IMR-90 (cell line): ENCODE measurements around the gene SLC12A8. TPM values are rescaled to one million over a fixed set of nuclear protein-coding genes. Genes with fewer than 3 reads are reported as not detected.
A peak's percentile ranks its signal among the peaks of the same experiment; 100 is the strongest.

ENCODE experiments used
- ATAC-seq: fragments of 200-7000 bp; cut with Tn5 transposase; 2 replicates; pipeline ENCODE4 v1.9.1; 2020; ENCODE audit warnings: low read depth, mild to moderate bottlenecking, moderate library complexity
- BruUV-seq: library from RNA; stranded (reverse); fragments of 400-500 nt; replicated peaks from 2 replicates; lab custom pipeline; 2021; lab: Mats Ljungman, UMichigan
- CTCF ChIA-PET: fragments of 300-600 bp; formaldehyde crosslinking; extraction: SDS; loops from one replicate; lab custom pipeline; 2021; ENCODE audit warnings: antibody characterized with exemption; lab: Yijun Ruan, JAX
- POLR2A ChIA-PET: fragments of 300-600 bp; sonication (Branson Sonifier 250); formaldehyde crosslinking; loops from one replicate; lab custom pipeline; 2022; ENCODE audit warnings: antibody characterized with exemption; ENCODE audit not compliant: unreplicated experiment; lab: Charles Lee
- DNase-seq: peaks from one replicate; pipeline ENCODE4 v3.0.0; 2013
- H2AFZ ChIP-seq: replicated peaks from 2 replicates; pipeline ENCODE3; 2013; ENCODE audit warnings: low read length, mild to moderate bottlenecking; ENCODE audit not compliant: poor library complexity
- H2AK5ac ChIP-seq: 2 replicates; pipeline ENCODE4 v1.6.1; 2013; ENCODE audit warnings: low read depth, low read length, inconsistent platforms
- H2AK9ac ChIP-seq: replicated peaks from 2 replicates; pipeline ENCODE3; 2013; ENCODE audit warnings: mild to moderate bottlenecking, low read depth, low read length, moderate library complexity; ENCODE audit not compliant: poor library complexity
- H2BK120ac ChIP-seq: 2 replicates; pipeline ENCODE4 v1.6.1; 2013; ENCODE audit warnings: low read depth, low read length, inconsistent platforms
- H2BK15ac ChIP-seq: 3 replicates; pipeline ENCODE4 v1.6.1; 2013; ENCODE audit warnings: low read depth, low read length, inconsistent platforms
- H2BK20ac ChIP-seq: 2 replicates; pipeline ENCODE4 v1.6.1; 2013; ENCODE audit warnings: low read depth, mild to moderate bottlenecking, inconsistent platforms, low read length, moderate library complexity
- H2BK5ac ChIP-seq: 2 replicates; pipeline ENCODE4 v1.6.1; 2013; ENCODE audit warnings: mild to moderate bottlenecking, low read depth, low read length, inconsistent platforms; ENCODE audit not compliant: poor library complexity, severe bottlenecking
- H3K14ac ChIP-seq: replicated peaks from 2 replicates; pipeline ENCODE4 v1.6.1; 2013; ENCODE audit warnings: low read depth, low read length, inconsistent platforms
- H3K18ac ChIP-seq: 2 replicates; pipeline ENCODE4 v1.6.1; 2013; ENCODE audit warnings: low read depth, low read length, control low read depth
- H3K23ac ChIP-seq: 2 replicates; pipeline ENCODE4 v1.6.1; 2013; ENCODE audit warnings: low read depth, low read length, inconsistent platforms
- H3K27ac ChIP-seq: 2 replicates; pipeline ENCODE4 v1.5.1; 2013; ENCODE audit warnings: mild to moderate bottlenecking, control low read depth, low read length; ENCODE audit not compliant: insufficient read depth
- H3K27me3 ChIP-seq: 2 replicates; pipeline ENCODE4 v1.6.1; 2013; ENCODE audit warnings: low read length; ENCODE audit not compliant: control insufficient read depth, insufficient read depth
- H3K36me3 ChIP-seq: 2 replicates; pipeline ENCODE4 v1.6.1; 2013; ENCODE audit warnings: low read length, mixed read lengths; ENCODE audit not compliant: control insufficient read depth, insufficient read depth
- H3K4ac ChIP-seq: 2 replicates; pipeline ENCODE4 v1.6.1; 2013; ENCODE audit warnings: low read depth, low read length, inconsistent platforms
- H3K4me1 ChIP-seq: 2 replicates; pipeline ENCODE4 v1.6.1; 2013; ENCODE audit warnings: low read length, mixed read lengths; ENCODE audit not compliant: control insufficient read depth, insufficient read depth
- H3K4me2 ChIP-seq: 2 replicates; pipeline ENCODE4 v1.6.1; 2013; ENCODE audit warnings: low read depth, mild to moderate bottlenecking, control low read depth, low read length, moderate library complexity
- H3K4me3 ChIP-seq: 2 replicates; pipeline ENCODE4 v1.5.1; 2013; ENCODE audit warnings: low read depth, mild to moderate bottlenecking, control low read depth, low read length, moderate library complexity; ENCODE audit not compliant: insufficient read depth
- H3K56ac ChIP-seq: 2 replicates; pipeline ENCODE4 v1.6.1; 2013; ENCODE audit warnings: low read length, inconsistent platforms; ENCODE audit not compliant: insufficient read depth; ENCODE audit errors: extremely low read depth
- H3K79me1 ChIP-seq, 2 experiments: 2 replicates each; pipeline ENCODE4 v1.6.1; 2013; ENCODE audit warnings: low read length in 2 of 2, inconsistent platforms in 1 of 2, low read depth in 1 of 2
- H3K9ac ChIP-seq: 2 replicates; pipeline ENCODE4 v1.6.1; 2013; ENCODE audit warnings: low read depth, low read length, control low read depth
- H3K9me1 ChIP-seq: 2 replicates; pipeline ENCODE4 v1.6.1; 2013; ENCODE audit warnings: low read length, inconsistent platforms; ENCODE audit not compliant: insufficient read depth
- H3K9me3 ChIP-seq: 2 replicates; pipeline ENCODE4 v1.6.1; 2013; ENCODE audit warnings: low read length; ENCODE audit not compliant: control insufficient read depth, insufficient read depth
- H4K20me1 ChIP-seq: 2 replicates; pipeline ENCODE4 v1.6.1; 2013; ENCODE audit warnings: low read length, inconsistent platforms; ENCODE audit not compliant: insufficient read depth
- H4K5ac ChIP-seq: 2 replicates; pipeline ENCODE4 v1.6.1; 2013; ENCODE audit warnings: mild to moderate bottlenecking, low read depth, low read length, control low read depth
- H4K8ac ChIP-seq, 2 experiments: 2 replicates each; pipeline ENCODE4 v1.6.1; 2013; ENCODE audit warnings: low read depth in 2 of 2, low read length in 2 of 2, control low read depth in 1 of 2, inconsistent platforms in 1 of 2
- H4K91ac ChIP-seq: 2 replicates; pipeline ENCODE4 v1.6.1; 2013; ENCODE audit warnings: low read depth, low read length, inconsistent platforms; ENCODE audit not compliant: insufficient read depth
- BHLHE40 ChIP-seq: fragments of 150-350 bp; IDR thresholded peaks from 2 replicates; pipeline ENCODE4 v1.6.1; 2016; ENCODE audit warnings: mild to moderate bottlenecking, low read depth, low read length
- CEBPB ChIP-seq: IDR thresholded peaks from 2 replicates; pipeline ENCODE4 v1.6.1; 2012; ENCODE audit warnings: low read depth, low read length, improper control_type of control experiment
- CHD1 ChIP-seq: IDR thresholded peaks from 2 replicates; pipeline ENCODE4 v1.6.1; 2012; ENCODE audit warnings: low read depth, low read length, improper control_type of control experiment
- CTCF ChIP-seq: conservative IDR thresholded peaks from 2 replicates; pipeline ENCODE4 v1.5.1; 2012; ENCODE audit warnings: mild to moderate bottlenecking, low read depth, low read length, improper control_type of control experiment
- FOS ChIP-seq: fragments of 150-350 bp; IDR thresholded peaks from 2 replicates; pipeline ENCODE4 v1.6.1; 2016; ENCODE audit warnings: low read depth, low read length
- MAFK ChIP-seq: IDR thresholded peaks from 2 replicates; pipeline ENCODE4 v1.6.1; 2012; ENCODE audit warnings: low read depth, low read length, improper control_type of control experiment
- MAZ ChIP-seq: IDR thresholded peaks from 2 replicates; pipeline ENCODE4 v1.6.1; 2012; ENCODE audit warnings: low read depth, mild to moderate bottlenecking, low read length, improper control_type of control experiment, moderate library complexity, borderline replicate concordance
- MXI1 ChIP-seq: IDR thresholded peaks from 2 replicates; pipeline ENCODE4 v1.6.1; 2012; ENCODE audit warnings: low read depth, mild to moderate bottlenecking, low read length, moderate library complexity, borderline replicate concordance
- POLR2A ChIP-seq: IDR thresholded peaks from 2 replicates; pipeline ENCODE4 v1.6.1; 2012; ENCODE audit warnings: mild to moderate bottlenecking, low read depth, low read length
- RCOR1 ChIP-seq: IDR thresholded peaks from 2 replicates; pipeline ENCODE4 v1.6.1; 2012; ENCODE audit warnings: mild to moderate bottlenecking, low read length, improper control_type of control experiment; ENCODE audit not compliant: insufficient replicate concordance
- RFX5 ChIP-seq: IDR thresholded peaks from 2 replicates; pipeline ENCODE4 v1.8.0; 2012; ENCODE audit warnings: low read depth, mild to moderate bottlenecking, low read length, moderate library complexity
- SMC3 ChIP-seq: fragments of 150-350 bp; IDR thresholded peaks from 2 replicates; pipeline ENCODE4 v1.6.1; 2016; ENCODE audit warnings: low read depth, mild to moderate bottlenecking, antibody characterized with exemption, low read length, moderate library complexity
- WGBS, 2 experiments: methylation state at CpG; one replicate each; pipeline versions ENCODE4 v1.1.5 to v1.1.7; 2013; ENCODE audit warnings: missing lambda C conversion rate in 2 of 2; ENCODE audit not compliant: insufficient read length in 1 of 2; ENCODE audit errors: extremely low coverage in 2 of 2; 5-methylcytosine and 5-hydroxymethylcytosine counted together
- dilution Hi-C: fragments of 300-500 bp; cut with HindIII; formaldehyde crosslinking; loops from one replicate; pipeline ENCODE4 v1.14.3; 2018; ENCODE audit warnings: low sequenced_read_pairs; ENCODE audit not compliant: unreplicated experiment
- in situ Hi-C: fragments of 300-500 bp; cut with MboI; formaldehyde crosslinking; loops from 3 replicates; pipeline ENCODE4 v1.14.3; 2019; ENCODE audit warnings: low sequenced_read_pairs, inconsistent platforms, mixed read lengths
- intact Hi-C: fragments of 100-400 bp; cut with micrococcal nuclease; formaldehyde crosslinking; loops from 2 replicates; pipeline ENCODE4 v1.10.0; 2022
- polyA plus RNA-seq, 3 experiments: library from polyadenylated mRNA; depleted of rRNA; stranded (reverse); fragments of >200 nt; gene quantifications; 2 replicates each; pipeline ENCODE4 v1.2.3, GENCODE V29; 2012; ENCODE audit warnings: low replicate concordance in 1 of 3
- total RNA-seq: library from RNA; depleted of rRNA; stranded (reverse); fragments of >200 nt; gene quantifications from 2 replicates; pipeline ENCODE4 v1.2.3, GENCODE V29; 2012
- TF ChIP-seq, protein P1 (sequence below): fragments of 150-350 bp; IDR thresholded peaks from 2 replicates; pipeline ENCODE4 v1.6.1; 2017; ENCODE audit warnings: mild to moderate bottlenecking, antibody characterized with exemption, low read length, low read depth

Gene SLC12A8
- total and polyA plus RNA-seq, 2 of the 4 experiments (the other 2 are of a cell fraction), result 2.2 to 4.3 TPM

- TF ChIP-seq SMC3 (no peak), RFX5 (no peak), MXI1 (no peak), RCOR1 (no peak), MAZ (no peak), CEBPB (no peak), BHLHE40 (no peak), POLR2A (no peak), CTCF (no peak), CHD1 (no peak), MAFK (no peak), FOS (no peak)
- TF ChIP-seq, protein P1, sequence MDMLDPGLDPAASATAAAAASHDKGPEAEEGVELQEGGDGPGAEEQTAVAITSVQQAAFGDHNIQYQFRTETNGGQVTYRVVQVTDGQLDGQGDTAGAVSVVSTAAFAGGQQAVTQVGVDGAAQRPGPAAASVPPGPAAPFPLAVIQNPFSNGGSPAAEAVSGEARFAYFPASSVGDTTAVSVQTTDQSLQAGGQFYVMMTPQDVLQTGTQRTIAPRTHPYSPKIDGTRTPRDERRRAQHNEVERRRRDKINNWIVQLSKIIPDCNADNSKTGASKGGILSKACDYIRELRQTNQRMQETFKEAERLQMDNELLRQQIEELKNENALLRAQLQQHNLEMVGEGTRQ, result no peak
- no peak for ATAC-seq
These were observed 32.7 kb downstream of the SLC12A8 start for GRCh38 chr3:125179884-125180240.

More at GRCh38 chr3:125179884-125180240, 32.7 kb downstream of the SLC12A8 start:
- H2BK20ac ChIP-seq, result no peak overlapping the region
- POLR2A ChIA-PET, result no interaction called here
- dilution Hi-C loops (no loop called here), intact Hi-C loops (no loop called here), in situ Hi-C loops (no loop called here)
- peak overlapping the region; percentile 55 for H2AK9ac ChIP-seq
- no peak overlapping the region for H2BK15ac ChIP-seq
- BruUV-seq, result no TSS peak
- H3K4me2 ChIP-seq, result no peak overlapping the region
- CTCF ChIA-PET, result no interaction called here
- no peak overlapping the region for H2AK5ac ChIP-seq
- H3K4ac ChIP-seq, result no peak overlapping the region
- H4K8ac ChIP-seq, result no peak overlapping the region
- no peaks in the 10 kb centered on the region for H3K36me3 ChIP-seq
- no peak overlapping the region for H3K9ac ChIP-seq
- no peaks in the 10 kb centered on the region for H3K9me1 ChIP-seq
- H2AFZ ChIP-seq, result no peak overlapping the region
- no peak overlapping the region for H4K5ac ChIP-seq
- no peak overlapping the region for H3K18ac ChIP-seq
- H3K56ac ChIP-seq, result no peak overlapping the region
- no peaks in the 10 kb centered on the region for H3K27me3 ChIP-seq
- no peaks in the 10 kb centered on the region for H3K79me1 ChIP-seq
- WGBS, 2 experiments, result 100% methylated on average over 1 of the region's 1 CpG; no CpG with 5 or more reads in 1 of the 2 experiments
- H3K9me3 ChIP-seq, result no peaks in the 10 kb centered on the region
- H2BK120ac ChIP-seq, result no peak overlapping the region
- H3K27ac ChIP-seq, result no peak overlapping the region
- no peak overlapping the region for H3K23ac ChIP-seq
- no peak overlapping the region for H4K91ac ChIP-seq
- no peak overlapping the region for H3K14ac ChIP-seq
- no peaks in the 10 kb centered on the region for H3K4me1 ChIP-seq
- DNase-seq, result no peak
- no peak overlapping the region for H2BK5ac ChIP-seq
- no peak overlapping the region for H3K4me3 ChIP-seq
- H4K20me1 ChIP-seq, result no peaks in the 10 kb centered on the region
